ENCODE data around the gene SCN2A. TPM values are rescaled to one million over a fixed set of nuclear protein-coding genes. Genes with fewer than 3 reads are reported as not detected.

Gene SCN2A
- total and polyA plus RNA-seq, 2 of the 4 experiments (the other 2 are of a cell fraction): 0.24 to 0.54 TPM

- Histone ChIP-seq H3K9ac (ENCODE audit: low read depth, low read length) (no peak overlapping the region), H2BK120ac (ENCODE audit: low read depth, low read length) (no peak overlapping the region), H3K23ac (ENCODE audit: low read depth, low read length) (no peak overlapping the region), H4K20me1 (ENCODE audit: insufficient read depth, low read length) (no peaks in the 10 kb centered on the region), H3K4me1 (ENCODE audit: control insufficient read depth, insufficient read depth, low read length) (no peaks in the 10 kb centered on the region), H3K4ac (ENCODE audit: low read depth, low read length) (no peak overlapping the region), H4K8ac (ENCODE audit: low read depth in 2 of 2, low read length in 2 of 2) (no peak overlapping the region), H3K36me3 (ENCODE audit: control insufficient read depth, insufficient read depth, low read length) (no peaks in the 10 kb centered on the region), H2BK5ac (ENCODE audit: low read depth, low read length, poor library complexity, severe bottlenecking) (no peak overlapping the region), H2BK15ac (ENCODE audit: low read depth, low read length) (no peak overlapping the region), H4K91ac (ENCODE audit: insufficient read depth, low read depth, low read length) (no peak overlapping the region), H2AK9ac (replicated peaks; ENCODE audit: low read depth, low read length, poor library complexity) (no peak overlapping the region), H3K27ac (ENCODE audit: insufficient read depth, low read length) (no peak overlapping the region), H3K4me2 (ENCODE audit: low read depth, low read length) (no peak overlapping the region), H3K9me1 (ENCODE audit: insufficient read depth, low read length) (no peaks in the 10 kb centered on the region), H3K18ac (ENCODE audit: low read depth, low read length) (no peak overlapping the region), H3K14ac (replicated peaks; ENCODE audit: low read depth, low read length) (no peak overlapping the region), H3K27me3 (ENCODE audit: control insufficient read depth, insufficient read depth, low read length) (no peaks in the 10 kb centered on the region), H2AK5ac (ENCODE audit: low read depth, low read length) (no peak overlapping the region), H2AFZ (replicated peaks; ENCODE audit: low read length, poor library complexity) (no peak overlapping the region), H4K5ac (ENCODE audit: low read depth, low read length) (no peak overlapping the region), H3K79me1 (ENCODE audit: low read depth in 1 of 2, low read length in 2 of 2) (no peaks in the 10 kb centered on the region), H2BK20ac (ENCODE audit: low read depth, low read length) (no peak overlapping the region), H3K4me3 (ENCODE audit: insufficient read depth, low read depth, low read length) (no peak overlapping the region), H3K9me3 (ENCODE audit: control insufficient read depth, insufficient read depth, low read length) (no peaks in the 10 kb centered on the region), H3K56ac (ENCODE audit: extremely low read depth, insufficient read depth, low read length) (no peak overlapping the region)
- POLR2A ChIA-PET (ENCODE audit: unreplicated experiment): no interaction called here
- CTCF ChIA-PET: interaction anchor here (0.6 kb wide), 1 partner anchor 224 kb away, joined by 3 read pairs; no protein-coding TSS in a partner anchor
- in situ Hi-C loops (cut with MboI; ENCODE audit: low sequenced_read_pairs) (loop anchor here (25.0 kb wide), 1 partner anchor 755 kb away; the partner anchor contains the start of gene SCN1A), intact Hi-C loops (cut with micrococcal nuclease) (no loop called here), dilution Hi-C loops (cut with HindIII; ENCODE audit: low sequenced_read_pairs, unreplicated experiment) (no loop called here)
- ATAC-seq (ENCODE audit: low read depth) (no peak), DNase-seq (no peak)
- no peak for TF ChIP-seq CHD1 (IDR thresholded peaks at IDR 0.05; ENCODE audit: low read depth, low read length)
- TF ChIP-seq MAZ (IDR thresholded peaks at IDR 0.05; ENCODE audit: borderline replicate concordance, low read depth, low read length): no peak
- no peak for TF ChIP-seq MXI1 (IDR thresholded peaks at IDR 0.05; ENCODE audit: borderline replicate concordance, low read depth, low read length)
- TF ChIP-seq, protein P1, sequence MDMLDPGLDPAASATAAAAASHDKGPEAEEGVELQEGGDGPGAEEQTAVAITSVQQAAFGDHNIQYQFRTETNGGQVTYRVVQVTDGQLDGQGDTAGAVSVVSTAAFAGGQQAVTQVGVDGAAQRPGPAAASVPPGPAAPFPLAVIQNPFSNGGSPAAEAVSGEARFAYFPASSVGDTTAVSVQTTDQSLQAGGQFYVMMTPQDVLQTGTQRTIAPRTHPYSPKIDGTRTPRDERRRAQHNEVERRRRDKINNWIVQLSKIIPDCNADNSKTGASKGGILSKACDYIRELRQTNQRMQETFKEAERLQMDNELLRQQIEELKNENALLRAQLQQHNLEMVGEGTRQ (IDR thresholded peaks at IDR 0.05; ENCODE audit: low read depth, low read length): no peak
- TF ChIP-seq NFE2L2 (IDR thresholded peaks at IDR 0.05; ENCODE audit: low read depth, low read length): no peak
- TF ChIP-seq SMC3 (IDR thresholded peaks at IDR 0.05; ENCODE audit: low read depth, low read length): no peak
- no peak for TF ChIP-seq CEBPB (IDR thresholded peaks at IDR 0.05; ENCODE audit: low read depth, low read length)
- TF ChIP-seq RFX5 (IDR thresholded peaks at IDR 0.05; ENCODE audit: low read depth, low read length): no peak
- no peak for TF ChIP-seq FOS (IDR thresholded peaks at IDR 0.05; ENCODE audit: low read depth, low read length)
- TF ChIP-seq ELK1 (IDR thresholded peaks at IDR 0.05; ENCODE audit: borderline replicate concordance, low read depth, low read length): no peak
- TF ChIP-seq RAD21 (IDR thresholded peaks at IDR 0.05; ENCODE audit: low read length): no peak
- no peak for TF ChIP-seq CTCF (conservative IDR thresholded peaks at IDR 0.05; ENCODE audit: low read depth, low read length)
- BruUV-seq (replicated peaks): no TSS peak
- no CpG with 5 or more reads among the region's 2 CpGs for WGBS, 2 experiments (ENCODE audit: extremely low coverage in 2 of 2, insufficient read length in 1 of 2)
Observed at GRCh38 chr2:165382362-165382761, 143.1 kb downstream of the SCN2A start.
